ENCODE results near the gene TENT4B.

Gene TENT4B

GRCh38 chr16:50245417-50246298 lies 92.6 kb downstream of the TENT4B start:
- DNase-seq, result peak; percentile 67
- Histone ChIP-seq H3K9me3 (no peaks in the 10 kb centered on the region), H3K27me3 (peaks cover 5% of the 10 kb centered on the region), H3K36me3 (no peaks in the 10 kb centered on the region), H3K4me1 (peaks cover 2% of the 10 kb centered on the region), H3K4me3 (ENCODE audit: low read depth, low read length) (peak overlapping the region; percentile 70)
- TF ChIP-seq CTCF (IDR thresholded peaks at IDR 0.05; ENCODE audit: low read depth, low read length), result 0 out of 2 replicates have a peak, but pooled peaks have one; percentile 5

DNA sequence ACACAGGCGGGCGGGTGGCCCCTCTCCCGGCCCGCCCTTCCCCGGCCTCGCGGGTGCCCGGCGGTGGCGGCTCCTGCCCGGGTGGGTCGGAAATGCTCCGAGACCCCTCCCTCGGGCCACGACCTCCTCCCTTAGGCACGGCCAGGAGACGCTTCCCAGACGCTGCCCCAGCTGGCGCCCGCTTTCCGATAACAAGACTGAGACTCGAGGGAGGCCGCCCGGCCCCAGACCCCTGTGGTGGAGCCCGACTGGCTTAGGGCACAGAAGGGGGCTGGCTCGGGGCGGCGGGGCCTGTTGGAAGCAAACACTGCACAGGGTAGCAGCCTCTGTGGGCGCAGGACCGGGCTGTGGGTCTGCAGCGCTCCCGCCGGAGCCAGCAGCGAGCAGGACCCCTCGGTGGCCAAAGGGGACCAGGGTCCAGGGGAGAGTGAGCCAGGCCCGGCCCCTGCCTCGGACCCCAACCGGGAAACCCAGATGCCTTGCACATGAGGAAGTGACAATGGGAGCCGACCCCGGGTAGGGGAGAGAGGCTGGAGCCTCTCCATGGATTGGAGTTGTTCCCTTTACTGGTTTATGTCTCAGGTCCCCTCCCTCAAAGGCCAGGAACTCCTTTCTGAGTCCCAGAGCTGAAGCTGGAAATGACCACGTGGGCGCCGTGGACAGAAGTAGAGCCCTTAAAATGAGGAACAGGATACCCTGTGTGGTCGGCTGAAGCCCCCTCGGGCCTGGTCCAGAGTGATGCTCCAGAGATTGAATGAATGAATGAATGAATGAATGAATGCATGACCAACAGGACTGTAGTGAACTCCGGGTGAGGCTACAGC lies 93.4 kb downstream of the TENT4B start:
- H3K36me3 ChIP-seq, result no peaks in the 10 kb centered on the region
- peak; percentile 60 for DNase-seq
- peaks cover 2% of the 10 kb centered on the region for H3K4me1 ChIP-seq
- H3K27me3 ChIP-seq, result no peaks in the 10 kb centered on the region
- peak overlapping the region; percentile 70 for H3K4me3 ChIP-seq (ENCODE audit: low read depth, low read length)
- H3K9me3 ChIP-seq, result no peaks in the 10 kb centered on the region
- no peak for TF ChIP-seq CTCF (IDR thresholded peaks at IDR 0.05; ENCODE audit: low read depth, low read length)

DNA sequence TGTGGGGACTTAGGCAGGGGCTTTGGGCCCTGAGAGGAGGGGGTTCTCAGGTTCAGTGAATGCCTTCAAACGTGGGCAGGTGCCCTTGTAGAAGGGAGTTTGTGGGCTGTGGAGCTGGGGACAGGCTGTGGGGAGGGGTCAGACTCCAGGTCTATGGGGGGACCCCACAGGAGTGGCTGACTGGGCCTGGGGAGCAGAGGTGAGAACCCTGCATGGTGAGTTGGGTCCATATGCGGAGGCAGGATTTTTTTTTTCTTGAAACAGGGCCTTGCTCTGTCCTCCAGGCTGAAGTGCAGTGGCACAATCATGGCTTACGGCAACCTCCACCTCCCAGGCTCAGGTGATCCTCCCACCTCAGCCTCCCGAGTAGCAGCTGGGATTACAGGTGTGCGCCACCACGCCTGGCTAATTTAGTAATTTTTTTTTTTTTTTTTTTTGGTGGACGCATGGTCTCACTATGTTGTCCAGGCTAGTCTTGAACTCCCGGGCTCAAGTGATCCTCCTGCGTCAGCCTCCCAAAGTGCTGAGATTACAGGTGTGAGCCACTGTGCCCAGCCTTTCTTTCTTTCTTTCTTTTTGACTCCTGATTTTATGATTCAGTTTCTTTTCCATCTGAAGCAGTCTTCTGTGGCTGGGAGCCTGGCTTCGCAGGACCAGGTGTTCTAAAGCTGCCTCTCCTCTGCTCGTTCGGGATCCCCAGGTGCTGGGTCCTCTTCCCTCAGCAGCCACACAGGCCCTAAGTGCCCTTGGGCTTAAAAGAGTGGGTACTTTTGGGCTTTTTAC lies 94.2 kb downstream of the TENT4B start:
- Histone ChIP-seq H3K27me3 (no peaks in the 10 kb centered on the region), H3K9me3 (no peaks in the 10 kb centered on the region), H3K4me3 (ENCODE audit: low read depth, low read length) (no peak overlapping the region), H3K36me3 (no peaks in the 10 kb centered on the region), H3K4me1 (peaks cover 2% of the 10 kb centered on the region)
- TF ChIP-seq CTCF (IDR thresholded peaks at IDR 0.05; ENCODE audit: low read depth, low read length), result no peak
- DNase-seq, result no peak

GRCh38 chr16:50247906-50248608 lies 95.0 kb downstream of the TENT4B start:
- DNase-seq, result no peak
- H3K36me3 ChIP-seq, result no peaks in the 10 kb centered on the region
- peaks cover 2% of the 10 kb centered on the region for H3K4me1 ChIP-seq
- no peaks in the 10 kb centered on the region for H3K27me3 ChIP-seq
- no peaks in the 10 kb centered on the region for H3K9me3 ChIP-seq
- no peak for TF ChIP-seq CTCF (IDR thresholded peaks at IDR 0.05; ENCODE audit: low read depth, low read length)
- no peak overlapping the region for H3K4me3 ChIP-seq (ENCODE audit: low read depth, low read length)

DNA sequence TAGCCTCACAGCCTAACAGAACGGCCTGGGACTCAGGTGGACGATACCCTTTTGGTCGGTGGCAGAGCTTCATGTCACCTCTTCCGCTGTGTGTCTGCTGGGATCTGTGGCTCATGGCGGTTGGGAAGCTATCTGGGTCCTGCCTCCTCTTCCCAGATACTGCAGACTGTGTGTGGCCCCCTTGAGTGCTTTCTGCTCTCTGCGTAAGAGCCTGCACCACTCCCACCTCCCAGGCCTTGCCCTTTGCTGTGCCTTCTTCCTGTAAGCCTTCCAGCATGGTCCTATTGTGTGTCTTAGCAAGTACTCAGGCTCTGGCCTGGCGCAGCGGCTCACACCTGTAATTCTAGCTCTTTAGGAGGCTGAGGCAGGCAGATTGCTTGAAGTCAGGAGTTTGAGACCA lies 95.7 kb downstream of the TENT4B start:
- no peak for DNase-seq
- Histone ChIP-seq H3K36me3 (no peaks in the 10 kb centered on the region), H3K27me3 (no peaks in the 10 kb centered on the region), H3K4me1 (peaks cover 3% of the 10 kb centered on the region), H3K9me3 (no peaks in the 10 kb centered on the region), H3K4me3 (ENCODE audit: low read depth, low read length) (no peak overlapping the region)
- TF ChIP-seq CTCF (IDR thresholded peaks at IDR 0.05; ENCODE audit: low read depth, low read length), result no peak
